GM18909 (cell line): Measurements from ENCODE around the gene NFATC3.
"Not testable (repeated sequence)": the region's sequence is repeated elsewhere in the genome, so short reads cannot be mapped to it uniquely, and the experiment has no call there.

Experiments used
- ATAC-seq: cut with Tn5 transposase; IDR thresholded peaks from one replicate; pipeline ENCODE4 v1.9.1; 2021; ENCODE audit warnings: mild to moderate bottlenecking; ENCODE audit not compliant: unreplicated experiment, poor library complexity

NFATC3 gene

DNA sequence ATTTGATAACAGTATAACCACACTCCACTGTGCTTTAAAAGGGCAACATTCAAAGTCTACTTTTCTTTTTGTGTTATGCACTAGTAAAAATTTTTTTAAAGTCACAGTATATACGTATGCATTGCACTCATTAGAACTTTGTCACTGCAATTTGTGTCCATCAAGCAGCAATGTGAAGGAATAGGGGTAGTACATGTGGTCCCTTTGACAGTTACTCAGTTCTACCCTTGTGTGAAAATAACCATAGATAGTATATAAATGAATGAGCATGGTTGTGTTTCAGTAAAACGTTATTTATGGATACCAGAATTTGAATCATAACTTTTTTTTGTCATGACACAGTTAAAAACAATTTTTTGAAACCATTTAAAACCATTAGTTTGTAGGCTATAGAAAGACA is 30.7 kb downstream of the NFATC3 start:
- ATAC-seq: no peak

DNA sequence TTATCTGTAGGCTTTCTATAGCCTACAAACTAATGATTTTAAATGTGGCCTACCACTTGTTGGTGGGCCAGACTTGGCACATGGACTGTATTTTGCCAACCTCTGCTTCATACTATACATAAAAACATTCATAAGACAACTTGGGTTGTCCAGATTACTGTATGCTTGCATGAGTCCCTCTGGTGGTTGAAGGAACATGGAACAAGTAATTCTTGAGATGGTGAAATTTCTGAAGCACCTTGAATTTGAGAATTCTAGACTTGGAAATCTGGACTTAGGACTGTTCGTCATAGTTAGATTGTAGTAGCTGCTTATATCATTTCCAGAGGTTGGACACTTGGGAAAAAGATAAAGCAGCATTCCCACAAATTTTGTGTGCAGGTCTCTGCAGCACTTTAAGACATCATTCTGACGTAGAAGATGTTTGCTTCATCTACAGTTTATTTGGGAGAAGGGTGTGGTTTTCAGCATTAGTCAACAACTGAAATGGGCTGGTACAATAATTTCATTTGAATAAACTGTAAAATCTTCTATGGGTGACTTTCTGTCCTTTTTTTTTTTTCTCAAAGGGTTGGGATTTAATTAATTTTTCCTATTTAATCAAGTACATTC is 31.2 kb downstream of the NFATC3 start:
- no peak for ATAC-seq

DNA sequence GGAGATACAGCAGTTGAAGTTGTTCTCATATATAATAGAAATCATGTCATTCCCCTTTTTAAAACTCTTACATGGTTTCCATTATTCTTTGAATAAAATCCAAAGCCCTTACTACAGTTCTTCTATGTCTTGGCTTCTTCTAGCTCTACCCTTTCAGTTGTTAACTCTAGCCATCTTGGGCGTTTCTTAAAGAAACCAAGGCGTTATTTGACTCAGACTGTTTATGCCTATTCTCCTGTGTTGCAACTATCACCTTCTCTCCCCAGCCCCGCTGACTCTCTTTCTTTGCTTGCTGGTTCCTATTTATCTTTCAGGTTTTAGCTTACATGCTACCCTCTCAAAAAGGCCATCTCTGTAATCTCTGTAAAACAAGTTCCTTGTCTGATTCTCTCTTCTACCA is 32.7 kb downstream of the NFATC3 start:
- no peak for ATAC-seq

DNA sequence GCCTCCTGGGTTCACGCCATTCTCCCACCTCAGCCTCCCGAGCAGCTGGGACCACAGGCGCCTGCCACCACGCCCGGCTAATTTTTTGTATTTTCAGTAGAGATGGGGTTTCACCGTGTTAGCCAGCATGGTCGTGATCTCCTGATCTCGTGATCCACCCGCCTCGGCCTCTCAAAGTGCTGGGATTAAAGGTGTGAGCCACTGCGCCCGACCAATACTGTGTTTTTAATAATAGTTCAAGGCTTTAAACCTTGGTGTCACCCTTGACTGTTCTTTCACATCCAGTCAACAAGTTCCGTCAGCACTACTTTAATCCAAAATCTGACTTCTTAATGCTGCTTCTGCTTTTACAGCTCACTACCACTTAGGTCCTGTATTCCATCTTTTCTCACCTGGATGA is 33.8 kb downstream of the NFATC3 start:
- not testable (repeated sequence) for ATAC-seq

DNA sequence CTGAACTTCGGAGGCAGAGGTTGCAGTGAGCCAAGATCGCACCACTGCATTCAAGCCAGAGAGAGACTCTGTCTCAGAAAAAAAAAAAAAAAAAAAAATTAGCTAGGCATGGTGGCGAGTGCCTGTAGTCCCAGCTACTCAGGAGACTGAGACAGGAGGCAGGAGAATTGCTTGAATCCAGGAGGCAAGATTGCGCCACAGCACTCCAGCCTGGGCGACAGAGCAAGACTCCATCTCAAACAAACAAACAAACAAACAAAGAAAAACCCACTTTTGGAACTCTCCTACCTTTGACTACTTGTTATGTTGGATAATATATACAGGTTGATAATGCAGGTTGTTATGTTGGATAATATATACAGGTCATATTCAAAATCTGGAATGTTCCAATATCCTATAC is 35.3 kb downstream of the NFATC3 start:
- ATAC-seq: not testable (repeated sequence)

DNA sequence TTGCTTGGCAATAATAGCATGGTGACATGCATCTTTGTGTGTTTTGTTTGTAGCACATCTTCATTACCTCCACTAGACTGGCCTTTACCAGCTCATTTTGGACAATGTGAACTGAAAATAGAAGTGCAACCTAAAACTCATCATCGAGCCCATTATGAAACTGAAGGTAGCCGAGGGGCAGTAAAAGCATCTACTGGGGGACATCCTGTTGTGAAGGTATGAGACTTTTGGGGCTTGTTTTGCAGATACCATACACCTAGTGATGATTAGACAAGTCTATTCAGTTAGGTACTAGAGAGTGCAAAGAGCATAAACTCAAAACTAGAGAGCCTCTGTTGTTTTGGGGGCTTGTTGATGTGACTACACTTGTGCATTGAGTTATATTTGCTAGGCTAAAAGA is 41.2 kb downstream of the NFATC3 start:
- ATAC-seq: peak; percentile 59

DNA sequence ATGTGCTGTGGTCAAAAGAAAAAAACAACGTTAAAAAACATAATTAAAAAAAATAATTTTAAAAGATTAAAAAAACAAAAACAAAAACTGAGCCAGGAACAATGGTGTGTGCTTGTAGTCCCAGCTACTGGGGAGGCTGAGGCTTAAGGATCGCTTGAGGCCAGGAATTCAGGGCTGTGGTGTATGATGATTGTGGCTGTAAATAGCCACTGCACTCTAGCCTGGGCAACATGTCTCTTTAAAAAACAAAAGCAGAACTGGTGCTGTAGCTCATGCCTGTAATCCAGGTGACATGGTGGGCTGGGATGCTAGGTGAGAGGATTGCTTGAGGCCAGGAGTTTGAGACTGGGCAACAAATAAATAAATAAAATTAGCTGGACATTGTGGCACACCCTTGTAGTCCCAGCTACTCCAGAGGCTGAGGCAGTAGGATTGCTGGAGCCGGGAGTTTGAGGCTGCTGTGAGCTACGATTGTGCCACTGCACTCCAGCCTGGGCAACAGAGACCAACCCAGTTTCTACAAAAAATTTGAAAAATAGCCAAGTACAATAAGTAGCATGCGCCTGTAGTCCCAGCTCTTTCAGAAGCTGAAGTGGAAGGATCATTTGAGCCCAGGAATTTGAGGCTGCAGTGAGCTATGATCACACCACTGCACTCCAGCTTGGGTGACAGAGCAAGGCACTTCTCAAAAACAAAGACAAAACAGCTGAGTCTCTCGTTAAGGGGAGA is 43.6 kb downstream of the NFATC3 start:
- no peak for ATAC-seq

DNA sequence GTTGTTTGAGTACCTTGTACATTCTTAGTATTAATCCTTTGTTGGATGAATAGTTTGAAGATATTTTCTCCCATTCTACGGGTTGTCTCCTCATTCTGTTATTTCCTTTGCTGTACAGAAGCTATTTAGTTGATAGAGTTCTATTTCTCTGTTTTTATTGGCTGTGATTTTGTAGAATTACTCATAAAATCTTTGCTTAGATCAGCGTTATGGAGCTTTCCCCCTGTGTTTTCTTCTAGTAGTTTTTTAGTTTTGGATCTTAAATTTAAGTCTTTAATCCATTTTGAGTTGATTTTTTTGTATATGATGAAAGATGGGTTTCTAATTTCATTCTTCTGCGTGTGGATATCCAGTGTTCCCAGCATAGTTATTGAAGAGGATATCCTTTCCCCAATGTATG is 45.4 kb downstream of the NFATC3 start:
- no peak for ATAC-seq

DNA sequence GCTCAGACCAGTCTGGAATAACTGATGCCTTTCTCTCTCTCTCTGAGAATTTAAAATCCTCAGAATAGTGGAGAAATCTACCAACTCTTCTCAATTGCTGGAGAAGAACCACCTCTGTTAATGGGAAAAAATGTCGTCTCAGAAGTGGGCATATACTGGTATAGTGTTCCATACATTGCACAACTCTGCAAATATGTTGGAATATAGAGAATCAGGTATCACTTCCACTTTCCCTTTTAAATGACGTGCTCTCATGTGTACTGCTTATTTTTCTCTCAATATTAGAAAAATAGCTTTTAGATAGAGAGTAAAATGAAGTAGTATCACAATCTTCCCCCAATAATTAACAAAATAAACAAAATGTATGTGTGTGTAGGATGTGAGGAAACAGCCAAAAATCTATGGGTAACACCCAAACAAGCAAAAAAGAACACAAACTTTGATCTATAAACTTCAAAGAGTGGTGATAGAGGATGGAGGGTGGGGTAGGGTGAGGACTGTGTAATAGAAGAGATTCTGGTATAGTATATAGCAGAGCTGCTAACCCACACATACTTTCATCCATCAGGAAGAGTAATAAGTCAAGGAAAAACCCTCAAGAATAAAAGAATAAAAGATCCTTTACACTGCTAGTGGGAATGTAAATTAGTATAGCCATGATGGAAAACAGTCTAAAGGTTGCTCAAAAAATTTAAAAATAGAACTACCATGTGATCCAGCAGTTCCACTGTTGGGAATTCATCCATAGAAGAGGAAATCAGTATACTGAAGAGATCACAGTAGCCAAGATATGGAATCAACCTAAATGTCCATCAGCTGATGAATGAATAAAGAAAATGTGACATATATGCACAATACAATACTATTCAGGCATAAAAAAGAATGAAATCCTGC is 46.9 kb downstream of the NFATC3 start:
- ATAC-seq: no peak

DNA sequence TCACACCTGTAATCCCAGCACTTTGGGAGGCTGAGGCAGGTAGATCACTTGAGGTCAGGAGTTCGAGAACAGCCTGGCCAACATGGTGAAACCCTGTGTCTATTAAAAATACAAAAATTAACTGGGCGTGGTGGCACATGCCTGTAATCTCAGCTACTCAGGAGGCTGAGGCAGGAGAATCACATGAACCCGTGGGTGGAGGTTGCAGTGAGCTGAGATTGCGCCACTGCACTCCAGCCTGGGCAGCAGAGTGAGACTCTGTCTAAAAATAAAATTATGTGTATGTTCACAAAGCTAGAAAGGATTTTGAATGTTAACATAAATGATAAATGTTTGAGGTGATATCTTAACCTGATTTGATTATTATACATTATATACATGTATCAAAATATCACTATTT is 47.8 kb downstream of the NFATC3 start:
- not testable (repeated sequence) for ATAC-seq

DNA sequence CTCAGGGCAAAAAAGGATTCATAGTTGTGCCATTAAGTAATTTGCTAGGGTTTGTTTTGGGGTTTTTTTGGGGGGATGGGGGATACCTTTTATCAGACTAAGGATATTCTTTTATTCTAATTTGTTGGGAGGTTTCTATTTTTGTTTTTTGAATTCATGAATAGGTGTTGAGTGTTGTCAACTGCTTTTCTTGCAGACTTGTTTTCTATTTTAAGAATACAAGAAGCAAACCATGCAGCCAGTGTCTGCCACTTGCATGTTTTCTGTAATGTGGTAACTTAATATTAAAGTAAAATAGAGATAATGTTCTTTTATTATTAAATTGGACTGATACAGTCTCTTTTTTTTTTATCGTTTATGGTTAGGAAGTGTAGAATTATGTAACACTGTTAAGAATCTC is 49.5 kb downstream of the NFATC3 start:
- ATAC-seq: no peak

DNA sequence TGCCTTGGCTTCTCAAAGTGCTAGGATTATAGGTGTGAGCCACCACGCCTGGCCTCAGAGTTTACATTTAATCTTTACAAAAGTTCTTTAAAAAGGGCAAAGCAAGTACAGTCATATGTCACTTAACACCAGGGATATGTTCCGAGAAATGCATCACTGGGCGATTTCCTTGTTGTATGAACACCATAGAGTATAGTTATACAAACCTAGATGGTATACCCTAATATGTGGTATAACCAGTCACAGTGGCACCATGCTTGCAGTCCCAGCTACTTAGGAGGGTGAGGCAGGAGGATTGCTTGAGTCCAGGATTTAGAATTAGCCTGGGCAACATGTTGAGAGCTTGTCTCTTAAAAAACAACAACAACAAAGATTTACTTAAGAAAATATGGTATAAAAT is 51.3 kb downstream of the NFATC3 start:
- no peak for ATAC-seq

DNA sequence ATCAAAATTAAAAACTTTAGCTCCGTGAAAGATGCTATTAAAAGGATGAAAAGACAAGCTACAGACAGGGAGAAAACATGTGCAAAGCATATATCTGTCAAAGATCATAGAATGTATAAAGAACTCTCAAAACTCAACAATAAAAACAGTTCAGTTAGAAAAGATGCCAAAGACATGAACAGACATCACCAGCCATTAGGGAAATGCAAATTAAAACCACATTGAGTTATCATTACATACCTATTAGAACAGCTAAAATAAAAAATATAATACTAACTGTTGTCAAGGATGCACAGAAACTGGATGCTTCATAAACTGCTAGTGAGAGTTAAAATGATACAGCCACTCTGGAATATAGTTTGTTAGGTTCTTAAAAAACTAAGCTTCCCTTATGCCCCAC is 58.8 kb downstream of the NFATC3 start:
- no peak for ATAC-seq

DNA sequence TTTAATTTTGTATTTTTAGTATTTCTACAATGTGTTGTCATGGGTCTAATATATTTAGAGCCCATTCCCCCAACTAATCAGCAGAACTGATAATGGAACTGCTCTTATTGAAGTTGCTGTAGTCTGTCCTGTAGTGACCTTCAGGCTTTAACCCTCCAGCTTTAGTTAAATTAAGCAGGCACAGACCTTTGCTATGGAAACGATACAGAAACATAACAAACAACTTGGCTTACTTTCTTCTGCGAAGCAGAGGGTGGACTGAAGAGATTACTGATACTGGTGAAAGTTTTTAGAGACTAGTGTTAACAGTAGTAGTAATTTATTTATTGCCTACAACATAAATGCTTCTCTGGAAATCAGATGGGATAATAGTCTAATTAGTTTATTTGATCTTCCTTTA is 61.4 kb downstream of the NFATC3 start:
- no peak for ATAC-seq

DNA sequence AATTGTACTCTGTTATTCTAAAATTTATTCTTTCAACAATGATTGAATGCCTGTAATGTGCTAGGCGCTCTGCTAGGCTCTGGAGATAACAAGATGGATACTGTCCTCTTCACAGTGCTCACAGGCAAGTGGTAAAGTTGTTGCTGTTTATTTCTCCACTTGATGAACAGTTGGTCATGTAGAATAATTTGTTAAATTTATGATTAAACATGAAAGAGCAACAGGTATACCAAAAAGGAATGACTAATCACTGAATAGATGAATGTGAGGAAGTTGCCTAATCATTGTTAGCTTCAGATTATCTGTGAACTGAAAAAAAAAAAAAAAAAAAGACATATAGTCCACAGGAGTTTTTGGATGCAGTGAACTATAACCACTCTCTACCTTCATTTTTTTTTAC is 62.3 kb downstream of the NFATC3 start:
- no peak for ATAC-seq

DNA sequence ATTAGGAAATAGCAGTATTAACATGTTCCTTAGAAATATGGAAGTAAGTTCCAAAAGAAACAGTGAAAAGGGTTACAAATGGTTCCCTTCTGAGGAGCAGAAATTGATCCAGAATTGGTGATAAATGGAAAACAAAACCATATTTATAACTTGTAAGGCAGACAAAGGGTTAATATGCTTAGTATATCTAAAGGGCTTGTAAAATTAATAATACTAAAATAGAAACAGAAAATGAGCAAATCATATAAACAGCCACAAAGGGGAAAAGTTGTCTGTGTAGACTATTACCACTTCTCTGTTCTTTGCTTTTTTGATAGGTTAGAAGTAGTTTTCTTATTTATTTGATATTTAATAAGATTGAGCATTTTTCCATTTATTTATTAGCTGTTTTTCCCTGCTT is 64.4 kb downstream of the NFATC3 start:
- ATAC-seq: no peak

DNA sequence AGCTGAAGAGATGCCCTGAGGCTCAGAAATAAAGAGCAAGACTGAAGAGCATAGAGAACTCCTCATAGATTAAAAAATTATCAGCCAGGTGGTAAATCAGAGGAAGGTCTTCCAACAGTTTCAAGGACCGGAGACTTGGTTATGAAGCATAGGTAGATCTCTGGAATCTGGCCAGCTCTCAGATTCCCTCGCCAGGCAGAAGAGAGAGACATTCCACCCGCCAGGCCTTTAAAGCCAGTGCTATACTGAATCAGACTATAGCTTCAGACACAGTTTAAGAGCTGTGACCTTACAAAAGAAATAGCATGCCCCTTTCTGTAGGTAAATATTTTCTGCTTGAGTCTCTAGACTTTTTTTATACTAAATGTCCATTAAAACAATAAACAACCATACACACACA is 70.3 kb downstream of the NFATC3 start:
- no peak for ATAC-seq

DNA sequence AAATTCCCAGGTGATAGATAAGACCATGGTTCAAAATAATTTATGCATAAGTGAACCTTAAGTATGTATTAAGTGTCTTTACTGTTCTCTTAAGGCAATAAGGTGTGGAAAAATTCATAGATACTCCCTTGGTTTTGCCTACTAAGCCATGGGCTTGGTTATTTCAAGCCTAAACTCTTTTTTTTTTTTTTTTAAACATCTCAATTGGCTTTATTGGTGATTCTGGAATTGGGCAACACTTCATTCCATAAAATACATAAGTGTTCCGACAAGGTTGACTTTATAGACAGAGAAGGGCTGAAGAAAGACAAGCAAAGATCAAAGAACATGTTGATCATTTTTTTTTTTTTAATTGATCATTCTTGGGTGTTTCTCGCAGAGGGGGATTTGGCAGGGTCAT is 77.2 kb downstream of the NFATC3 start:
- no peak for ATAC-seq

DNA sequence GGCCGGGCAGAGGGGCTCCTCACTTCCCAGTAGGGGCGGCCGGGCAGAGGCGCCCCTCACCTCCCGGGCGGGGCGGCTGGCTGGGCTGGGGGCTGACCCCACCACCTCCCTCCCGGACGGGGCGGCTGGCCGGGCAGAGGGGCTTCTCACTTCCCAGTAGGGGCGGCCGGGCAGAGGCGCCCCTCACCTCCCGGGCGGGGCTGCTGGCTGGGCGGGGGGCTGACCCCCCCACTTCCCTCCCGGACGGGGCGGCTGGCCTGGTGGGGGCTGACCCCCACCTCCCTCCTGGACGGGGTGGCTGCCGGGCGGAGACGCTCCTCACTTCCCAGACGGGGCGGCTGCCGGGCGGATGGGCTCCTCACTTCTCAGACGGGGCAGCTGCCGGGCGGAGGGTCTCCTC is 78.1 kb downstream of the NFATC3 start:
- ATAC-seq: not testable (repeated sequence)

DNA sequence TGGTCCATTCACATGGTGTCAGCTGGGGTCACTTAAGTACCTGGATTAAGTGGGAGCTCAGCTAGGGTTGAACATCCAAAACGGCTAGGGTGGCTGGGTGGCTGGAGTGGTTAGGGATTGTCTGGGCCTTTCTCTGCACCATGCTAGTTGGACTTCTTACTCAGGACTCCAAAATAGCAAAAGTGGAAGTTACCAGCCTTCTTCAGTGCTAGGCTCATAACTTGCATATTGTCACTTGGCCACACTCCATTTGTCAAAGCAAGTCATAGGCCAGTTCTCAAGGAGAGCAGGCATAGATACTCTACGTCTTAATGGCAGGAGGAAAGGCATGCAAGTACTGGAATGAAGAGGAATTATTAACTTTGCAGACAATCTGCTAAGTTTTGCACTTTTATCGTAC is 81.1 kb downstream of the NFATC3 start:
- no peak for ATAC-seq

DNA sequence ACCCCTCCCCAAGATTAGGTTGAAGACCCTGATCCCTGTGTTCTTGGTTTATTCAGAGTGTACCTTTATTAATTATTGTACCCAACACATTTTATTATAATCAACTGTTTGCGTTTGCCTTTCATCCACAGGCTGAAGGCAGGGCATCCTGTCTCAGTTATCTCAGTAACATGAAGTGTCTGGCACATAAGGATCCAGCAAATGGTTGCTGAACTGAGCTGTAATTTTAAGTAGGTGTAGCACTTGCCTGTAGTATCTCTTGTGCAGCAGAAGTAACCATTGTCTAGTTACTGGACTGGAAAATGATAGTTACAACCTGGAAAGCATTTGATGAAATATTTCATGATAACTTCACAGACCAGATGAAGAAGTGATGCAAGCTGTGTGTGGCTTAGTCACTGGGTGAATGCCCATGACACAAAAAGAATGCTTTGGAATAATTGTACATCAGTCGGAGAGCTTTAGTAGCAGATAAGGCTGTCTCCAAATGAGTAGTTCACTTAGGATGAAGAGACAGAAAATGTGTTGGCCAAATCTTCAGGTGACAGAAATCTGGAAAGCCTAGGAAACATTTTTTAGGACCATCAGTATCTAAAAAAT is 94.1 kb downstream of the NFATC3 start:
- ATAC-seq: no peak
